Thoracic aorta (tissue), 2 donors: ENCODE measurements around the gene TRIM46. TPM values are rescaled to one million over a fixed set of nuclear protein-coding genes. Genes with fewer than 3 reads are reported as not detected.

Experiments
- ATAC-seq: fragments of 150-250 bp; one replicate; pipeline ENCODE4 v1.8.0; 2017; ENCODE audit warnings: low read depth; ENCODE audit not compliant: insufficient number of reproducible peaks, low FRiP score
- DNase-seq: peaks from one replicate; pipeline ENCODE4 v3.0.0-alpha.2; 2020; ENCODE audit warnings: low spot score
- H3K27ac ChIP-seq, 2 donors: fragments of 200-600 bp; sonication (generic); 1 replicate in 1 of 2; 2 replicates in 1 of 2; pipeline ENCODE4 v1.5.1; 2016; ENCODE audit warnings: mild to moderate bottlenecking in 2 of 2, moderate library complexity in 2 of 2
- H3K27me3 ChIP-seq: fragments of 200-600 bp; sonication (generic); replicated peaks from 2 replicates; pipeline ENCODE4 v1.6.0; 2016; ENCODE audit warnings: mild to moderate bottlenecking; ENCODE audit not compliant: insufficient read depth
- H3K36me3 ChIP-seq: fragments of 200-600 bp; sonication (generic); one replicate; pipeline ENCODE4 v1.5.1; 2016
- H3K4me1 ChIP-seq, 2 donors: fragments of 200-600 bp; sonication (generic); 1 replicate in 1 of 2; 2 replicates in 1 of 2; pipeline versions ENCODE4 v1.5.1 to v1.6.0; 2016; ENCODE audit warnings: low read depth in 2 of 2, mild to moderate bottlenecking in 1 of 2; ENCODE audit not compliant: control insufficient read depth in 1 of 2
- H3K4me3 ChIP-seq: fragments of 200-600 bp; sonication (generic); 2 replicates; pipeline ENCODE4 v1.5.1; 2016; ENCODE audit warnings: mild to moderate bottlenecking
- H3K9me3 ChIP-seq: fragments of 200-600 bp; sonication (generic); 2 replicates; pipeline ENCODE4 v1.5.1; 2016
- total RNA-seq, 2 donors: library from RNA; depleted of rRNA; stranded (reverse); fragments of >200 nt; gene quantifications; one replicate each; pipeline versions ENCODE4 v1.1.0 to v1.2.3, GENCODE V29; 2016
- TF ChIP-seq, protein P1 (sequence below): fragments of 200-600 bp; sonication (generic); IDR thresholded peaks from one replicate; pipeline ENCODE4 v1.5.1; 2019; ENCODE audit warnings: antibody characterized with exemption

Gene TRIM46
- total RNA-seq, 2 donors from 2014 or later: 2.7 to 5.8 TPM

DNA sequence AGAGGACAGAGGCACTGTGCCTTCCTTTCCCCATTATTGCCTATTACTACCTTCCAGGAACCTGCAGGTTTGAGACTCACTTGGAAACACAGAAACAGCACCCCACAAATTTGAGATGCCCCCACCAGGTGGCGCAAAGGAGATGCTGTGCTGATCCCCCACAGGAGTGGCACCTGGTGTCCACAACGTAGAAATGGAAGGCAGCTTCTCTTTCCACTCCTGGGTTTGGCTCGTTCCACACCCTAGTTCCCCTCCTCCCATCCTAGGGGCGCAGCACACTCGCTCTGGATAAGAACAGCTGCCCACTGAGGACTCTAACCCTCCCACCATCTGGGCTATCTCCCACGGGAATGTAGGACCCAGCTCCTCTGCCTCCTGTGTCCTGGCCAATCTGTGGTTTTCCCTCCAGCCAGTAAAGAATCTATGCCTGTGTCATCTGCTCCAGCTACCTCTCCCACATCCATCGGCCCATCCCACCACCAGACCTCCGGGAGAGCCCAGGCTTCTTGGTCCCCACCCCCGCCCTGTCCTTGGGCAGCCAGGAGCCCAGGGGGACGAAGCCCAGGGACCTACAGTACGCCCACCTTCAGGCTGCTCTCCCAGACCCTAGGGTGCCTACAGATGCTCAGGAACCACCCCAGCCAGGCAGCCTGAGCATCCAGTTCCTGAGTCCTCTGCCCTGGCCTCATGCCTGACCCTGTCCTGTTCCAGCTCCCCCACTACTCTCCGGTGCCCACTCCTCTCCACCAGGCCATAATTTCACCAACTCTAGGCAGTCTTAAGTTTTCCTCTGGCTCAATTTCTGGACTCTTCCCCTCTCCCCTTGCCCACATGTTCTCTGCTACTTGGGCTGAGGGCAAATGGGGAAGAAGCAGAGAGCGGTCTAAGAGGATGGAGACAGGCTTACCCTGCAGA, 33.5 kb downstream of the TRIM46 start:
- Histone ChIP-seq H3K36me3 (no peaks in the 10 kb centered on the region), H3K27ac (peak overlapping the region; percentile 97 to 100), H3K9me3 (no peaks in the 10 kb centered on the region), H3K4me1 (peaks cover 18 to 36% of the 10 kb centered on the region in 2 donors), H3K27me3 (no peaks in the 10 kb centered on the region), H3K4me3 (peak overlapping the region; percentile 89)
- TF ChIP-seq, protein P1, sequence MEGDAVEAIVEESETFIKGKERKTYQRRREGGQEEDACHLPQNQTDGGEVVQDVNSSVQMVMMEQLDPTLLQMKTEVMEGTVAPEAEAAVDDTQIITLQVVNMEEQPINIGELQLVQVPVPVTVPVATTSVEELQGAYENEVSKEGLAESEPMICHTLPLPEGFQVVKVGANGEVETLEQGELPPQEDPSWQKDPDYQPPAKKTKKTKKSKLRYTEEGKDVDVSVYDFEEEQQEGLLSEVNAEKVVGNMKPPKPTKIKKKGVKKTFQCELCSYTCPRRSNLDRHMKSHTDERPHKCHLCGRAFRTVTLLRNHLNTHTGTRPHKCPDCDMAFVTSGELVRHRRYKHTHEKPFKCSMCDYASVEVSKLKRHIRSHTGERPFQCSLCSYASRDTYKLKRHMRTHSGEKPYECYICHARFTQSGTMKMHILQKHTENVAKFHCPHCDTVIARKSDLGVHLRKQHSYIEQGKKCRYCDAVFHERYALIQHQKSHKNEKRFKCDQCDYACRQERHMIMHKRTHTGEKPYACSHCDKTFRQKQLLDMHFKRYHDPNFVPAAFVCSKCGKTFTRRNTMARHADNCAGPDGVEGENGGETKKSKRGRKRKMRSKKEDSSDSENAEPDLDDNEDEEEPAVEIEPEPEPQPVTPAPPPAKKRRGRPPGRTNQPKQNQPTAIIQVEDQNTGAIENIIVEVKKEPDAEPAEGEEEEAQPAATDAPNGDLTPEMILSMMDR: peak; percentile 79
- ATAC-seq (no peak), DNase-seq (peak; percentile 73)

DNA sequence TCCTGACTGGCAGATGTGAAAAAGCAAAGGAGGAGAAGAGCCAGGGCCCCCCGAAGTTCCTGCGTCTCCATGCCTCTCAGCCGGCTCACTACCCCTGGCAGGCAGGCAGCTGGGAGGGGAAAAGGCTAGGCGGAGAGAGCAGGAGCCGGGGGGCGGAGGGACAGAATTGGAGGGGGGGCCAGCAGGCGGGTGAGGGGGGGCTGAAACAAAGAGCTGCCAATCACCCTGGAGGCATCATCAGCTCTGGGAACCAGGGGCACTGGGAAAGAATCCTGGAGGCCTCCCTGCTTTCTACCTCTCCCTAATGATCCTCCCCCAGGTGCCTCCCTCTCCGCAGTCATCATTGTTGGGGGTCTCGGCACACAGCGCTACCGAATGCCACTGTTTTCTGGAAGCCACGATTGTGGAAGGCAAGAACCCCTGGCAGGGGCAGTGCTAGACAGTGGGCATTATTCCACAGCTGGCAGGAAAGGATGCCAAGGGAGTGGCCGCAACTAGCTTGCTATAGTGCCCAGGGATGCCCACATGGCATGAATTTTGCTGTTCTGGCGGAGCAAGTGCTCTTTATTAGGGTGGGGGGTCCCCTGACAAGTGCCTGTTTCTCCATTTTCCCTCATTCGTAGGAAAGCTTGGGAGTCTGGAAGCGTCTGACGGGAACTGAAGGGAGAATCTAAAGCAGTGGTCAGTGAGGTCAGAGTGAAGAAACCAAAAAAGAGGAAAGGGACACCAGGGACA, 34.3 kb downstream of the TRIM46 start, which contains the start of gene THBS3:
Gene THBS3 (minus strand): TSS at position 92 of the 735 bp plus-strand sequence. CDS start 21 bp downstream, at position 71.
- Histone ChIP-seq H3K4me1 (peaks cover 18 to 36% of the 10 kb centered on the region in 2 donors), H3K9me3 (no peaks in the 10 kb centered on the region), H3K36me3 (no peaks in the 10 kb centered on the region), H3K27me3 (no peaks in the 10 kb centered on the region), H3K27ac (peak within 1 kb of the TSS; percentile 97 to 100), H3K4me3 (peak within 1 kb of the TSS; percentile 89)
- TF ChIP-seq, protein P1: no peak
- DNase-seq: no peak
- peak; percentile 29 for ATAC-seq

DNA sequence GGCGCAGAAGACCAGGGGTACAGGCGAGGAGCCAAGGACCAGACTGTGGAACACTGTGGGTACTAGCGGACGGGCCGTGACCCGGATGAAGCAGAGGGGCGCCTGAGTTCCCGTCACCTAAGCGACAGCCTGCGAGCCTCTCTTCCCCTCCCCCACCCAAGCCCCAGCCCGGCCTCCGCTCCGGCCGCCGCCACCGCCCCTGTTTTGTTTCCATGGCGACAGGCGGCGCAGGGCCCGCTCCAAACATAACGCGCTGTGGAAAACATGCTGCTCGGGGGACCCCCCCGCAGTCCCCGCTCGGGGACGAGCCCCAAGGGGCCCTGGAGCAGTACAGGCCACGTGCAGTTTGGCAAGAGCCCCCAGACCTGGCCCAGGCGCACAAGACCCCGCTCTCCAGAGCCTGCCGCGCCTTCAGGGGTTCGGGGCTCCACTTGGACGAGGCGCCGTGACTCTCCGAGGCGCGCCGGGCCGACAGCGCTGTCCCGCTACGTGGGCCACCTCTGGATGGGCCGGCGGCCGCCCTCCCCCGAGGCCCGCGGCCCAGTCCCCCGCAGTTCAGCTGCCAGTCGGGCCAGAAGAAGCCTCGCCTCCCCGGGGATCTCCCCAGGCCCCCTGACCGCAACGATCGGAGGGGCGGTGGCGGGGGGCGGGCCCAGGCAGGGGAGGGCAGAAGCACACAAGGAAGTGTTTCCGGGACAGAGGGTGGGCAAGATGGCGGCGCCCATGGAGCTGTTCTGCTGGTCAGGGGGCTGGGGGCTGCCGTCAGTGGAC, 35.1 kb downstream of the TRIM46 start, which contains the start of gene MTX1:
Gene MTX1 (plus strand): TSS at position 155 of the 771 bp plus-strand sequence. CDS start 110 bp downstream, at position 265.
- ATAC-seq (peak; percentile 78), DNase-seq (peak; percentile 78)
- TF ChIP-seq, protein P1: no peak
- no peaks in the 10 kb centered on the region for H3K9me3 ChIP-seq
- H3K27ac ChIP-seq: peak within 1 kb of the TSS; percentile 97 to 100
- no peaks in the 10 kb centered on the region for H3K36me3 ChIP-seq
- H3K27me3 ChIP-seq: no peaks in the 10 kb centered on the region
- H3K4me1 ChIP-seq: peaks cover 18 to 36% of the 10 kb centered on the region in 2 donors
- H3K4me3 ChIP-seq: peak within 1 kb of the TSS; percentile 89

DNA sequence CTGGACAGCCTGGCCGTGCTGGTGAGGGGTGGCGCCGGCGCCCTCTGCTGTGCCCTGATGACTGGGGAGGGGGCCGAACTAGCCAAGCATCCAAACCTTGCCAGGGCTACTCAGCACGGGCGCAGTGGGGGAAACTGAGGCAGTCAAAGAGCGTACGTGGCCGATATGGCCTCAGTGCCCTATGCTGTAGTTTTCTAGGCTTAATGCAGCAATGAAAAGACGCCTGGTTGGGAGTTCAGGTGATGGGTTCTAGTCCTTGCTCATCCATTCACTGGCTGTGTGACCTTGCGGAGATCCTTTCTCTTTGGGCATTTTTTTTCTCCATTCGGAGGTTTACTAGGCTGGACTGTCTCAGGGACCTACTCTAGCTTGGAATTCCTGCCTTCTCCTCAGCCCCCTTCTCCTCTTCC, 35.7 kb downstream of the TRIM46 start:
- H3K9me3 ChIP-seq: no peaks in the 10 kb centered on the region
- DNase-seq: no peak
- ATAC-seq: no peak
- H3K36me3 ChIP-seq: no peaks in the 10 kb centered on the region
- peak overlapping the region; percentile 97 to 100 for H3K27ac ChIP-seq
- peak overlapping the region; percentile 89 for H3K4me3 ChIP-seq
- TF ChIP-seq, protein P1: no peak
- peaks cover 18 to 36% of the 10 kb centered on the region in 2 donors for H3K4me1 ChIP-seq
- H3K27me3 ChIP-seq: no peaks in the 10 kb centered on the region
